AG08395 (cell line): ENCODE data around the gene COL1A1.

Experiments
- DNase-seq: peaks from one replicate; pipeline ENCODE4 v3.0.0; 2012; ENCODE audit warnings: mixed read lengths, low spot score

COL1A1 gene

GRCh38 chr17:50199803-50200456 lies 1.5 kb downstream of the COL1A1 start:
- DNase-seq = peak; percentile 79

GRCh38 chr17:50199211-50199802 lies 2.1 kb downstream of the COL1A1 start:
- no peak for DNase-seq

GRCh38 chr17:50198026-50198669 lies 3.3 kb downstream of the COL1A1 start:
- DNase-seq = no peak

- DNase-seq = peak; percentile 34
Observed at GRCh38 chr17:50196826-50197225, 4.6 kb downstream of the COL1A1 start.

GRCh38 chr17:50196036-50196435 lies 5.4 kb downstream of the COL1A1 start:
- DNase-seq = no peak

GRCh38 chr17:50194934-50195865 lies 6.2 kb downstream of the COL1A1 start:
- DNase-seq = no peak

- DNase-seq = no peak
Observed at GRCh38 chr17:50194140-50194933, 7.1 kb downstream of the COL1A1 start.

- no peak for DNase-seq
Observed at GRCh38 chr17:50192618-50193291, 8.7 kb downstream of the COL1A1 start.

- DNase-seq = no peak
Observed at GRCh38 chr17:50192144-50192617, 9.2 kb downstream of the COL1A1 start.

GRCh38 chr17:50191359-50192143 lies 9.9 kb downstream of the COL1A1 start:
- DNase-seq = no peak

- no peak for DNase-seq
Observed at GRCh38 chr17:50190603-50191358, 10.7 kb downstream of the COL1A1 start.

- no peak for DNase-seq
Observed at GRCh38 chr17:50190293-50190602, 11.2 kb downstream of the COL1A1 start.

- DNase-seq = no peak
Observed at GRCh38 chr17:50189550-50190292, 11.7 kb downstream of the COL1A1 start.

GRCh38 chr17:50188921-50189549 lies 12.4 kb downstream of the COL1A1 start:
- DNase-seq = no peak

- no peak for DNase-seq
Observed at GRCh38 chr17:50188531-50188920, 12.9 kb downstream of the COL1A1 start.

- DNase-seq = no peak
Observed at GRCh38 chr17:50187751-50188530, 13.5 kb downstream of the COL1A1 start.

- no peak for DNase-seq
Observed at GRCh38 chr17:50187394-50187725, 14.1 kb downstream of the COL1A1 start.
